GM12878 (cell line): ENCODE results near the gene SLX4IP. TPM values are rescaled to one million over a fixed set of nuclear protein-coding genes. Genes with fewer than 3 reads are reported as not detected.

Experiments used
- ATAC-seq: fragments of 200-7000 bp; cut with Tn5 transposase; 3 replicates; pipeline ENCODE4 v1.9.1; 2020; ENCODE audit warnings: mild to moderate bottlenecking, moderate library complexity
- BruUV-seq: library from RNA; stranded (reverse); fragments of 400-500 nt; replicated peaks from 2 replicates; lab custom pipeline; 2021; lab: Mats Ljungman, UMichigan
- CTCF ChIA-PET: fragments of 300-600 bp; sonication (Branson Sonifier 250); formaldehyde crosslinking; extraction: SDS; loops from one replicate; lab custom pipeline; 2021; ENCODE audit warnings: inconsistent platforms; lab: Yijun Ruan, JAX
- POLR2A ChIA-PET: fragments of 350-600 bp; formaldehyde crosslinking; extraction: SDS; loops from one replicate; lab custom pipeline; 2021; ENCODE audit warnings: inconsistent platforms; lab: Charles Lee
- RAD21 ChIA-PET: fragments of 300-600 bp; sonication (Branson Sonifier 250); formaldehyde crosslinking; loops from one replicate; lab custom pipeline; 2023; ENCODE audit warnings: antibody characterized with exemption; ENCODE audit not compliant: unreplicated experiment; lab: Charles Lee
- SMC1A ChIA-PET: fragments of 300-600 bp; sonication (Branson Sonifier 250); formaldehyde crosslinking; loops from one replicate; lab custom pipeline; 2023; ENCODE audit not compliant: unreplicated experiment, uncharacterized antibody; lab: Charles Lee
- DNase-seq: peaks from one replicate; pipeline ENCODE4 v3.0.0-alpha.2; 2011; ENCODE audit warnings: low read depth, low spot score
- FAIRE-seq: peaks from 3 replicates; lab custom pipeline; 2011; peaks lifted over from hg19 to GRCh38; lab: Jason Lieb, UNC
- H2AFZ ChIP-seq: 2 replicates; pipeline ENCODE4 v1.6.0; 2011; ENCODE audit warnings: low read depth, low read length, control low read depth; ENCODE audit not compliant: control insufficient read depth
- H3K27ac ChIP-seq: 2 replicates; pipeline ENCODE4 v1.5.1; 2011; ENCODE audit warnings: control low read depth; ENCODE audit not compliant: control insufficient read depth, insufficient read depth
- H3K27me3 ChIP-seq, 2 experiments: replicated peaks in 1 of 2; 2 replicates each; pipeline versions ENCODE4 v1.6.0 to v1.6.1; 2011; ENCODE audit warnings: low read length in 1 of 2; ENCODE audit not compliant: control insufficient read depth in 2 of 2, insufficient read depth in 2 of 2
- H3K36me3 ChIP-seq, 2 experiments: 2 replicates each; pipeline ENCODE4 v1.5.1; 2011; ENCODE audit warnings: low read length in 1 of 2; ENCODE audit not compliant: control insufficient read depth in 2 of 2, insufficient read depth in 2 of 2
- H3K4me1 ChIP-seq: 2 replicates; pipeline ENCODE4 v1.6.1; 2011; ENCODE audit warnings: mild to moderate bottlenecking, low read length, moderate library complexity, mixed read lengths; ENCODE audit not compliant: control insufficient read depth, insufficient read depth
- H3K4me2 ChIP-seq: 2 replicates; pipeline ENCODE4 v1.6.0; 2011; ENCODE audit warnings: control low read depth; ENCODE audit not compliant: control insufficient read depth, insufficient read depth
- H3K4me3 ChIP-seq: fragments of 200-600 bp; sonication (generic); 2 replicates; pipeline ENCODE4 v1.5.1; 2016
- H3K79me2 ChIP-seq: 2 replicates; pipeline ENCODE4 v1.6.0; 2011; ENCODE audit warnings: low read length; ENCODE audit not compliant: control insufficient read depth, insufficient read depth
- H3K9ac ChIP-seq: 2 replicates; pipeline ENCODE4 v1.8.0; 2011; ENCODE audit warnings: low read length, control low read depth, mixed read lengths; ENCODE audit not compliant: control insufficient read depth, insufficient read depth
- H3K9me3 ChIP-seq: replicated peaks from 3 replicates; pipeline ENCODE4 v1.5.1; 2011; ENCODE audit warnings: mild to moderate bottlenecking, low read length; ENCODE audit not compliant: control insufficient read depth, insufficient read depth
- H4K20me1 ChIP-seq: 2 replicates; pipeline ENCODE4 v1.6.0; 2011; ENCODE audit not compliant: control insufficient read depth, insufficient read depth
- CREB1 ChIP-seq: IDR thresholded peaks from 2 replicates; pipeline ENCODE4 v1.6.1; 2012; ENCODE audit warnings: low read depth, mild to moderate bottlenecking, inconsistent platforms
- ETV6 ChIP-seq, 2 experiments: fragments of 450-650 bp in 1 of 2; IDR thresholded peaks in 1 of 2; conservative IDR thresholded peaks in 1 of 2; 2 replicates each; pipeline ENCODE4 v1.6.1; 2014; ENCODE audit warnings: antibody characterized with exemption in 1 of 2, borderline replicate concordance in 1 of 2, low read depth in 1 of 2, mild to moderate bottlenecking in 1 of 2, moderate library complexity in 1 of 2
- FOXK2 ChIP-seq: fragments of 450-650 bp; IDR thresholded peaks from 2 replicates; pipeline ENCODE4 v1.6.1; 2017; ENCODE audit warnings: mild to moderate bottlenecking, moderate library complexity
- JUNB ChIP-seq: IDR thresholded peaks from 2 replicates; pipeline ENCODE4 v1.6.1; 2016; ENCODE audit warnings: antibody characterized with exemption, mild to moderate bottlenecking
- PAX8 ChIP-seq: fragments of 450-650 bp; IDR thresholded peaks from 2 replicates; pipeline ENCODE4 v1.6.1; 2017; ENCODE audit warnings: mild to moderate bottlenecking, moderate library complexity
- POU2F2 ChIP-seq: IDR thresholded peaks from 3 replicates; pipeline ENCODE4 v1.6.1; 2011; ENCODE audit warnings: low read depth, mild to moderate bottlenecking, low read length, borderline replicate concordance
- SPI1 ChIP-seq: IDR thresholded peaks from 2 replicates; pipeline ENCODE4 v1.6.1; 2011; ENCODE audit warnings: low read depth, mild to moderate bottlenecking, low read length, moderate library complexity, borderline replicate concordance; ENCODE audit not compliant: insufficient read depth
- ZSCAN29 ChIP-seq: fragments of 450-650 bp; IDR thresholded peaks from 2 replicates; pipeline ENCODE4 v1.6.1; 2017; ENCODE audit warnings: mild to moderate bottlenecking, moderate library complexity
- WGBS: methylation state at CpG from one replicate; pipeline ENCODE4 v1.1.6; 2016; ENCODE audit warnings: low lambda C conversion rate; ENCODE audit not compliant: insufficient replicate concordance, insufficient coverage; ENCODE audit errors: missing lambda C conversion rate; 5-methylcytosine and 5-hydroxymethylcytosine counted together
- in situ Hi-C: fragments of 300-500 bp; cut with MboI; formaldehyde crosslinking; loops from 9 replicates; pipeline ENCODE4 v1.14.3; 2018; ENCODE audit warnings: mixed read lengths
- intact Hi-C: fragments of 100-400 bp; cut with micrococcal nuclease; formaldehyde crosslinking; loops from one replicate; pipeline ENCODE4 v1.14.2; 2022; ENCODE audit not compliant: unreplicated experiment
- polyA plus RNA-seq, 11 experiments: library from polyadenylated mRNA; depleted of rRNA in 4 of 11; unstranded in 6 of 11; stranded (reverse) in 5 of 11; fragments of >200 nt; fragmentation: Nextera tagmentation in 4 of 11; fragmentation: Illumina TruSeq in 1 of 11; extraction: Ambion mirVana in 4 of 11; extraction: Trizol in 1 of 11; gene quantifications; 1 replicate in 1 of 11; 2 replicates in 10 of 11; pipeline versions ENCODE4 v1.2.1 to v1.2.3, GENCODE V29; 2011 to 2016; ENCODE audit warnings: inconsistent platforms in 2 of 11, missing spikeins in 2 of 11, low read depth in 1 of 11
- total RNA-seq, 4 experiments: library from RNA; depleted of rRNA in 3 of 4; stranded (reverse); fragments of >200 nt in 3 of 4; fragmentation: Illumina TruSeq in 1 of 4; extraction: Trizol in 1 of 4; gene quantifications; 2 replicates each; pipeline versions ENCODE4 v1.2.1 to v1.2.3, GENCODE V29; 2013 to 2021
- TF ChIP-seq, protein P1 (sequence below): fragments of 450-650 bp; IDR thresholded peaks from 2 replicates; pipeline ENCODE4 v1.6.1; 2017; ENCODE audit warnings: low read depth, mild to moderate bottlenecking, moderate library complexity
- TF ChIP-seq, protein P2 (sequence below): IDR thresholded peaks from 2 replicates; pipeline ENCODE4 v1.6.1; 2012; ENCODE audit warnings: low read depth, low read length, improper control_type of control experiment
- TF ChIP-seq, protein P3 (sequence below): IDR thresholded peaks from 2 replicates; pipeline ENCODE4 v1.6.1; 2012; ENCODE audit warnings: mild to moderate bottlenecking, low read depth, low read length

Gene SLX4IP
- total and polyA plus RNA-seq, 10 of the 15 experiments (the other 5 are each of a cell fraction or from before 2014, with no cell fraction given): 2.2 to 11.0 (median 6.3) TPM

DNA sequence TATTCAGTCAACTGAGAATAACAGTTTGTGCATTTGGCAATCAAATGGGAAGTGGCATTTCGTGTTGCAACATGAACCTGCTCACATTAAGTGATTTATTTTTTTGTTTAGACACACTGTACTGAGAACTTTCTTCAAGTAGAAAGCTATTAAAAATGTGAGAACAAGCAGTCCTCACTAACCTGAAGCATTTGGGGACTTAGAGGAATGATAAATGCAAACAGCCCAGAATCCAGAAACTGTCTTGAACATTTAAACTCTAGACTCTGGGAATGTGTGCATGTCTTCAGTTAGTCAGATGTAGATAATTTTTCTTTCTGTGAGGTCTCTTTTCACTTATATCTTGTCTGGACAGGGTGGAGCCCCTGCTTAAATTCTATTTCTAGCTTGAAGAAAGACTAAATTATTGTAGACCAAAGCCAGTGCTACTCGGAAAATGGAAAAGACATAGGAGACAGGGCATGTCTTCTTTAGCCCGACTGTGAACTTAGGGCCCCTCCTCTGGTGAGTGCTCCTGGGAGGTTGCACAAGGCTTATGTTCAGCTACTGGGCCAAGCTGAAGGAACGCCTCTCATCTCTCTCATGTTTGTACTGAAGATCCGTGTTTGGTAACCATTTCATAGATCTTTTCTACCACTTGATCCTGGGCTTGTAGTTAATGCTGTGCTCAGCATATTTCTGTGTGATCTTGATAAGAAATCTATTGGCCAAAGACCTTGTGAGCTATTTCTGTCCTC is 70.1 kb downstream of the SLX4IP start:
- Histone ChIP-seq H3K4me3 (no peak overlapping the region), H3K79me2 (no peaks in the 10 kb centered on the region; the same call in 1 of the 2 replicates), H2AFZ (no peak overlapping the region), H3K9ac (no peak overlapping the region), H3K36me3 (no peaks in the 10 kb centered on the region; a peak in 1 of 4 replicates), H3K4me1 (no peaks in the 10 kb centered on the region), H3K9me3 (no peaks in the 10 kb centered on the region), H3K4me2 (no peak overlapping the region), H3K27ac (no peak overlapping the region), H3K27me3 (no peaks in the 10 kb centered on the region), H4K20me1 (no peaks in the 10 kb centered on the region)
- no peak for ATAC-seq
- intact Hi-C loops (no loop called here), in situ Hi-C loops (no loop called here)
- ChIA-PET SMC1A (interaction anchor here (1.0 to 2.1 kb wide), 2 partner anchors 9 to 26 kb away, joined by 3 to 12 read pairs; no protein-coding TSS in a partner anchor), RAD21 (interaction anchor here (1.1 to 1.7 kb wide), 2 partner anchors 9 to 48 kb away, joined by 3 to 5 read pairs; no protein-coding TSS in a partner anchor), CTCF (interaction anchor here (1.0 to 1.9 kb wide), 3 partner anchors 10 to 48 kb away, joined by 3 to 5 read pairs (median 4); no protein-coding TSS in a partner anchor), POLR2A (interaction anchor here (1.0 to 1.3 kb wide), 3 partner anchors 9 to 14 kb away, joined by 3 to 4 read pairs (median 3); no protein-coding TSS in a partner anchor)
- BruUV-seq: no TSS peak
- DNase-seq: no peak
- WGBS: 82% methylated on average over 5 of the region's 5 CpGs
- FAIRE-seq: no peak
- TF ChIP-seq SPI1 (no peak), ZSCAN29 (no peak), ETV6 (conservative IDR thresholded peaks at IDR 0.05 in 1 of 2, IDR thresholded peaks at IDR 0.05 in 1 of 2; ENCODE audit: borderline replicate concordance in 1 of 2, low read depth in 1 of 2) (no peak), FOXK2 (no peak), CREB1 (no peak), POU2F2 (no peak), PAX8 (no peak), JUNB (no peak)
- TF ChIP-seq, protein P1, sequence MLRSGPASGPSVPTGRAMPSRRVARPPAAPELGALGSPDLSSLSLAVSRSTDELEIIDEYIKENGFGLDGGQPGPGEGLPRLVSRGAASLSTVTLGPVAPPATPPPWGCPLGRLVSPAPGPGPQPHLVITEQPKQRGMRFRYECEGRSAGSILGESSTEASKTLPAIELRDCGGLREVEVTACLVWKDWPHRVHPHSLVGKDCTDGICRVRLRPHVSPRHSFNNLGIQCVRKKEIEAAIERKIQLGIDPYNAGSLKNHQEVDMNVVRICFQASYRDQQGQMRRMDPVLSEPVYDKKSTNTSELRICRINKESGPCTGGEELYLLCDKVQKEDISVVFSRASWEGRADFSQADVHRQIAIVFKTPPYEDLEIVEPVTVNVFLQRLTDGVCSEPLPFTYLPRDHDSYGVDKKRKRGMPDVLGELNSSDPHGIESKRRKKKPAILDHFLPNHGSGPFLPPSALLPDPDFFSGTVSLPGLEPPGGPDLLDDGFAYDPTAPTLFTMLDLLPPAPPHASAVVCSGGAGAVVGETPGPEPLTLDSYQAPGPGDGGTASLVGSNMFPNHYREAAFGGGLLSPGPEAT: no peak
- TF ChIP-seq, protein P2, sequence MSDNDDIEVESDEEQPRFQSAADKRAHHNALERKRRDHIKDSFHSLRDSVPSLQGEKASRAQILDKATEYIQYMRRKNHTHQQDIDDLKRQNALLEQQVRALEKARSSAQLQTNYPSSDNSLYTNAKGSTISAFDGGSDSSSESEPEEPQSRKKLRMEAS: no peak
- TF ChIP-seq, protein P3, sequence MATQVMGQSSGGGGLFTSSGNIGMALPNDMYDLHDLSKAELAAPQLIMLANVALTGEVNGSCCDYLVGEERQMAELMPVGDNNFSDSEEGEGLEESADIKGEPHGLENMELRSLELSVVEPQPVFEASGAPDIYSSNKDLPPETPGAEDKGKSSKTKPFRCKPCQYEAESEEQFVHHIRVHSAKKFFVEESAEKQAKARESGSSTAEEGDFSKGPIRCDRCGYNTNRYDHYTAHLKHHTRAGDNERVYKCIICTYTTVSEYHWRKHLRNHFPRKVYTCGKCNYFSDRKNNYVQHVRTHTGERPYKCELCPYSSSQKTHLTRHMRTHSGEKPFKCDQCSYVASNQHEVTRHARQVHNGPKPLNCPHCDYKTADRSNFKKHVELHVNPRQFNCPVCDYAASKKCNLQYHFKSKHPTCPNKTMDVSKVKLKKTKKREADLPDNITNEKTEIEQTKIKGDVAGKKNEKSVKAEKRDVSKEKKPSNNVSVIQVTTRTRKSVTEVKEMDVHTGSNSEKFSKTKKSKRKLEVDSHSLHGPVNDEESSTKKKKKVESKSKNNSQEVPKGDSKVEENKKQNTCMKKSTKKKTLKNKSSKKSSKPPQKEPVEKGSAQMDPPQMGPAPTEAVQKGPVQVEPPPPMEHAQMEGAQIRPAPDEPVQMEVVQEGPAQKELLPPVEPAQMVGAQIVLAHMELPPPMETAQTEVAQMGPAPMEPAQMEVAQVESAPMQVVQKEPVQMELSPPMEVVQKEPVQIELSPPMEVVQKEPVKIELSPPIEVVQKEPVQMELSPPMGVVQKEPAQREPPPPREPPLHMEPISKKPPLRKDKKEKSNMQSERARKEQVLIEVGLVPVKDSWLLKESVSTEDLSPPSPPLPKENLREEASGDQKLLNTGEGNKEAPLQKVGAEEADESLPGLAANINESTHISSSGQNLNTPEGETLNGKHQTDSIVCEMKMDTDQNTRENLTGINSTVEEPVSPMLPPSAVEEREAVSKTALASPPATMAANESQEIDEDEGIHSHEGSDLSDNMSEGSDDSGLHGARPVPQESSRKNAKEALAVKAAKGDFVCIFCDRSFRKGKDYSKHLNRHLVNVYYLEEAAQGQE: no peak
